Measurements from ENCODE around the gene AP4B1.
"Not testable (repeated sequence)": the region's sequence is repeated elsewhere in the genome, so short reads cannot be mapped to it uniquely, and the experiment has no call there.

The AP4B1 gene

DNA sequence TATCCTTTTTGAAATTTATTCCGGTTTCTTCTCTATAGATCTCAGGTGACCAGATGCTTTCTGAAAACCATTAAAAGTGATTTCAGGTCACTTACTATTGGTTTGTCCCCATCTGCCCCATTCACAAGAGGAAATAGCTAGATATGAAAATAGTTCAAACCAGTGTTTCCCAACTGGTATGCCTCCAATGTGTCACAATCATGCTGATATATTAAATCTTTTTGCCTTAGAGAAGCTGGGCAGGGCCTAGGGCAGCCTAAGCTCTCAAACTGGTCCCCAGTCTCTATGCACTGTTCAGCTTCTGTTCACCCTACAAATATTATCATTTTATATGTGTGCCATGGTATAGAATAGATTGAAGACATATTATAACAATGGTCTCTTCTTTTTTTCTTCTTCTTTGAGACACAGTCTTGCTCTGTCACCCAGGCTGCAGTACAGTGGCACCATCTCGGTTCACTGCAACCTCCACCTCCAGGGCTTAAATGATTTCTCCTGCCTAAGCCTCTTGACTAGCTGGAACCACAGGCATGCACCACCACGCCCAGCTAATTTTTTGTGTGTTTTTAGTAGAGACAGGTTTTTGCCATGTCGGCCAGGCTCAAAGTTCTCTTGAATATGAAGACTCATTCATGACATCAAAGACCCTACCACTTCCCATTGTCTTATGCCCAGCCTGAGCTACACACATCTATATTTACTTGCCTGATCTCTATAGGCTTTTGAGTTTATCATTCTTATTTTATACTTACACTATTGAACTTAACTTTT, 48.8 kb downstream of the AP4B1 start:
- no peak for DNase-seq

GRCh38 chr1:113854234-113854633, 50.4 kb downstream of the AP4B1 start:
- no peak for DNase-seq

DNA sequence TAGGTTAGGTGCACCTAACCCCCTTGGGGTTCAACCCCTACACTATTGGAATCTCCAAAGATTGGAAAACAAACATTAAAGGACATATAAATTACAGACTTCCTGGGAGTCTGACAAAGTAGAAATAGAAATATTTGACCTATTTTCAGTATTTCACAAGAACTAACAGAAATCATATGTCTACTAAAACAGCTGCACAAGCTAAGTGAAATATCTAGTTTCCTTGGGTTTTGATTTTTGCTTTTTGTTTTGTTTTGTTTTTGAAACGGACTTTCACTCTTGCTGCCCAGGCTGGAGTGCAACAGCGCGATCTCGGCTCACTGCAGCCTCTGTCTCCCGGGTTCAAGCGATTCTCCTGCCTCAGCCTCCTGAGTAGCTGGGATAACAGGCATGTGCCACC, 51.9 kb downstream of the AP4B1 start:
- not testable (repeated sequence) for DNase-seq

GRCh38 chr1:113850127-113850796, 54.3 kb downstream of the AP4B1 start:
- no peak for DNase-seq

GRCh38 chr1:113849072-113849471, 55.5 kb downstream of the AP4B1 start:
- no peak for DNase-seq

- DNase-seq, result no peak
These were observed 58.1 kb downstream of the AP4B1 start for GRCh38 chr1:113846391-113847035.

Data from activated naive CD4-positive, alpha-beta T cell (primary cell).